Measurements from ENCODE around the gene HCN4. TPM values are rescaled to one million over a fixed set of nuclear protein-coding genes. Genes with fewer than 3 reads are reported as not detected.

The HCN4 gene
- total and polyA plus RNA-seq, 8 donors, result 0.03 to 1.7 (median 0.18) TPM; not detected in 3

DNA sequence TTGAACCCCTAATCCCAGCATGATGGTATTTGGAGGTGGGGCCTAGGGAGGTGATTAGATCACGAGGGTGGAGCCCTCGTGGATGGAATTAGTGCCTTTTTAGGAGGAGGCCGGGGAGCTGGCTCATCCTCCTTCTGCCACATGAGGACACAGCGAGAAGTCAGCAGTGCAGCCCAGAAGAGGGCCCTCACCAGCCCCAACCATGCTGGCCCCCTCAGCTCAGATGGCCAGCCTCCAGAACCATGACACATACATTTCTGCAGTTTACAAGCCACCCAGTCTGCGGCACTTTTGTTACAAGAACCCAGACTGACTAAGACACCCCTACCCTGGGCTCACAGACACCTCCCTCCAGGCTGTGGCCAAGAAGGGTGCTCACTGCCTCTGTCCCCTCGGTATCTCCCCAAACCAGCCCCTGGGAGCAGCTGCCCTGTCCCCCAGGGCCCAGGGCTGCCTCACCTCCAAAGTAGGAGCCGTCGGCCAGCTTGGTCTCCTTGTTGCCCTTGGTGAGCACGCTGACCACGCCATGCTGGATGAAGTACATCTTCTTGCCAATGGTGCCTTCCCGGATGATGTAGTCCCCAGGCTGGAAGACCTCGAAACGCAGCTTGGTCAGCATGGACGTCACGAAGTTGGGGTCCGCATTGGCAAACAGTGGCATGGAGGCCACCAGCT is 44.1 kb downstream of the HCN4 start:
- 92 to 96% (median 92%) methylated on average over 14 to 16 of the region's 16 CpGs for WGBS, 5 donors
- no peaks in the 10 kb centered on the region for H3K4me1 ChIP-seq
- TF ChIP-seq POLR2AphosphoS5 (IDR thresholded peaks at IDR 0.05), result no peak
- H3K27ac ChIP-seq, result no peak overlapping the region
- H3K4me3 ChIP-seq, result no peak overlapping the region
- DNase-seq, result no peak
- H3K27me3 ChIP-seq, result peaks cover 0 to 69% (median 2%) of the 10 kb centered on the region in 3 donors
- H3K9me3 ChIP-seq, result no peaks in the 10 kb centered on the region
- no peaks in the 10 kb centered on the region for H3K36me3 ChIP-seq
- intact Hi-C loops (cut with DNase I; ENCODE audit: low total_unique reads), result no loop called here

- Histone ChIP-seq H3K9me3 (no peaks in the 10 kb centered on the region), H3K4me1 (no peaks in the 10 kb centered on the region), H3K27me3 (peaks cover 0 to 75% (median 7%) of the 10 kb centered on the region in 3 donors), H3K27ac (no peak overlapping the region), H3K36me3 (no peaks in the 10 kb centered on the region), H3K4me3 (no peak overlapping the region)
- TF ChIP-seq EP300 (IDR thresholded peaks at IDR 0.05), result no peak
- no peak for TF ChIP-seq POLR2AphosphoS5 (IDR thresholded peaks at IDR 0.05)
- TF ChIP-seq, protein P1, sequence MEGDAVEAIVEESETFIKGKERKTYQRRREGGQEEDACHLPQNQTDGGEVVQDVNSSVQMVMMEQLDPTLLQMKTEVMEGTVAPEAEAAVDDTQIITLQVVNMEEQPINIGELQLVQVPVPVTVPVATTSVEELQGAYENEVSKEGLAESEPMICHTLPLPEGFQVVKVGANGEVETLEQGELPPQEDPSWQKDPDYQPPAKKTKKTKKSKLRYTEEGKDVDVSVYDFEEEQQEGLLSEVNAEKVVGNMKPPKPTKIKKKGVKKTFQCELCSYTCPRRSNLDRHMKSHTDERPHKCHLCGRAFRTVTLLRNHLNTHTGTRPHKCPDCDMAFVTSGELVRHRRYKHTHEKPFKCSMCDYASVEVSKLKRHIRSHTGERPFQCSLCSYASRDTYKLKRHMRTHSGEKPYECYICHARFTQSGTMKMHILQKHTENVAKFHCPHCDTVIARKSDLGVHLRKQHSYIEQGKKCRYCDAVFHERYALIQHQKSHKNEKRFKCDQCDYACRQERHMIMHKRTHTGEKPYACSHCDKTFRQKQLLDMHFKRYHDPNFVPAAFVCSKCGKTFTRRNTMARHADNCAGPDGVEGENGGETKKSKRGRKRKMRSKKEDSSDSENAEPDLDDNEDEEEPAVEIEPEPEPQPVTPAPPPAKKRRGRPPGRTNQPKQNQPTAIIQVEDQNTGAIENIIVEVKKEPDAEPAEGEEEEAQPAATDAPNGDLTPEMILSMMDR (IDR thresholded peaks at IDR 0.05), result no peak
- TF ChIP-seq POLR2A (IDR thresholded peaks at IDR 0.05), result no peak
- WGBS, 5 donors, result 92 to 95% (median 94%) methylated on average over 13 to 16 of the region's 16 CpGs
- intact Hi-C loops (cut with DNase I; ENCODE audit: low total_unique reads), result no loop called here
- DNase-seq, result no peak
These were observed 44.8 kb downstream of the HCN4 start for GRCh38 chr15:73323956-73324355.

GRCh38 chr15:73323374-73323955 is 45.3 kb downstream of the HCN4 start:
- Histone ChIP-seq H3K27me3 (peaks cover 0 to 80% (median 12%) of the 10 kb centered on the region in 3 donors), H3K4me3 (no peak overlapping the region), H3K27ac (no peak overlapping the region), H3K9me3 (no peaks in the 10 kb centered on the region), H3K4me1 (no peaks in the 10 kb centered on the region), H3K36me3 (no peaks in the 10 kb centered on the region)
- DNase-seq, result no peak
- 89 to 95% (median 92%) methylated on average over 30 of the region's 30 CpGs for WGBS, 5 donors
- intact Hi-C loops (cut with DNase I; ENCODE audit: low total_unique reads), result no loop called here
- TF ChIP-seq POLR2AphosphoS5 (IDR thresholded peaks at IDR 0.05) (no peak), EP300 (IDR thresholded peaks at IDR 0.05) (no peak), POLR2A (IDR thresholded peaks at IDR 0.05) (no peak)
- TF ChIP-seq, protein P1 (IDR thresholded peaks at IDR 0.05), result no peak

DNA sequence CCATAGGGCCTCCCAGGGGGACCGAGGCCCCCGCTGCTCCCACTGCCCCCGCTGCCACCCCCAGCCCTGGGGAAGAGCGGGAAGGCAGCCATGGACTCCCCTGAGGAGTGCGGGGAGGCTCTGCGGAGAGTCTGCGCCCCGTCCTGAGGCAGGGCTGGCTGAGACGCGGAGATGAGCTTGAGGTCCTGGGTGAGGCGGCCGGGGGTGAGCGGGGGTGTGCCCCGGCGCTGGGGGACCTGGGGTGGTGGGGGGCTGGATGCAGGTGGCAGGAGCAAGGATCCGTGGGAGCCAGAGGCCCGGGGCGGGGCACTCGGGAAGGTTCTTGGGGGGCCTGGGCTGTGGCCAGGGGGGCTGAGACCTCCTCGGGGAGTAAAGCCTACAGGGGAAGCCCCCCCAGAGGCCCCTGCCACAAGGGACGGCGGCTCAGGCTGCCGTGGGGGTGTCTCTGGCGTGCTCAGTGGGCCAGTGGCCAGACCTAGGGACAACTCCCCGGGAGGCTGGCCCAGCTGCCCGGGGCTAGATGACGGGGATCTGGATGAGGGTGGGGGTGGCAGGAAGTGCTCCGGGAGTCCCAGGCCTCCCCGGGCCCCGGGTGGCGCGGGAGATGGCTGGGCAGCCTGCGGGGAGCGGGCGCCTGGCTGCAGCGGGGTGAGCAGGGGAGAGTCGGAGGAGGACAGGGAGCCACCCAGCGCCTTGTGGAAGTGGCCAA is 45.9 kb downstream of the HCN4 start:
- Histone ChIP-seq H3K27ac (no peak overlapping the region), H3K9me3 (no peaks in the 10 kb centered on the region), H3K4me3 (no peak overlapping the region), H3K36me3 (no peaks in the 10 kb centered on the region), H3K4me1 (no peaks in the 10 kb centered on the region), H3K27me3 (peaks cover 0 to 83% (median 13%) of the 10 kb centered on the region in 3 donors)
- 75 to 89% (median 86%) methylated on average over 11 to 38 of the region's 38 CpGs for WGBS, 5 donors
- no peak for DNase-seq
- intact Hi-C loops (cut with DNase I; ENCODE audit: low total_unique reads), result no loop called here
- TF ChIP-seq POLR2AphosphoS5 (IDR thresholded peaks at IDR 0.05), result no peak
- TF ChIP-seq, protein P1 (IDR thresholded peaks at IDR 0.05), result no peak
- TF ChIP-seq EP300 (IDR thresholded peaks at IDR 0.05), result no peak
- TF ChIP-seq POLR2A (IDR thresholded peaks at IDR 0.05), result no peak
